SK-MEL-5 (cell line): Measurements from ENCODE around the gene SF3B6. TPM values are rescaled to one million over a fixed set of nuclear protein-coding genes. Genes with fewer than 3 reads are reported as not detected.
"Not testable (repeated sequence)": the region's sequence is repeated elsewhere in the genome, so short reads cannot be mapped to it uniquely, and the experiment has no call there.

Experiments used
- DNase-seq: peaks from one replicate; pipeline ENCODE4 v3.0.0-alpha.2; 2016; ENCODE audit warnings: low read depth, low spot score
- in situ Hi-C: cut with HindIII; loops from 2 replicates; pipeline ENCODE4 v1.10.0; 2016; ENCODE audit warnings: low sequenced_read_pairs, high pct_unique_total_duplicates, low pct_unique_long_range_greater_than_20kb
- polyA plus RNA-seq, 2 experiments: library from polyadenylated mRNA; depleted of rRNA; stranded (reverse); fragments of >200 nt; gene quantifications; 2 replicates each; pipeline ENCODE4 v1.2.3, GENCODE V29; 2015
- total RNA-seq: library from RNA; depleted of rRNA; stranded (reverse); fragments of >200 nt; shearing (Covaris generic); gene quantifications from 2 replicates; pipeline ENCODE4 v1.2.3, GENCODE V29; 2014; rRNA removed

Gene SF3B6, protein sequence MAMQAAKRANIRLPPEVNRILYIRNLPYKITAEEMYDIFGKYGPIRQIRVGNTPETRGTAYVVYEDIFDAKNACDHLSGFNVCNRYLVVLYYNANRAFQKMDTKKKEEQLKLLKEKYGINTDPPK
- 471 and 487 TPM in 2 replicates for total RNA-seq
- polyA plus RNA-seq (2015; cell fraction: cytosol; rRNA removed): 207 and 274 TPM in 2 replicates
- polyA plus RNA-seq (2015; cell fraction: nucleus; rRNA removed): 45.8 and 58.0 TPM in 2 replicates

- DNase-seq: peak; percentile 100
- in situ Hi-C loops: no loop called here
These were observed at the start of gene SF3B6 for GRCh38 chr2:24075915-24076848. Gene SF3B6, minus strand, starts transcription at chr2:24076326. Its CDS starts 97 bp downstream, at chr2:24076229.

DNA sequence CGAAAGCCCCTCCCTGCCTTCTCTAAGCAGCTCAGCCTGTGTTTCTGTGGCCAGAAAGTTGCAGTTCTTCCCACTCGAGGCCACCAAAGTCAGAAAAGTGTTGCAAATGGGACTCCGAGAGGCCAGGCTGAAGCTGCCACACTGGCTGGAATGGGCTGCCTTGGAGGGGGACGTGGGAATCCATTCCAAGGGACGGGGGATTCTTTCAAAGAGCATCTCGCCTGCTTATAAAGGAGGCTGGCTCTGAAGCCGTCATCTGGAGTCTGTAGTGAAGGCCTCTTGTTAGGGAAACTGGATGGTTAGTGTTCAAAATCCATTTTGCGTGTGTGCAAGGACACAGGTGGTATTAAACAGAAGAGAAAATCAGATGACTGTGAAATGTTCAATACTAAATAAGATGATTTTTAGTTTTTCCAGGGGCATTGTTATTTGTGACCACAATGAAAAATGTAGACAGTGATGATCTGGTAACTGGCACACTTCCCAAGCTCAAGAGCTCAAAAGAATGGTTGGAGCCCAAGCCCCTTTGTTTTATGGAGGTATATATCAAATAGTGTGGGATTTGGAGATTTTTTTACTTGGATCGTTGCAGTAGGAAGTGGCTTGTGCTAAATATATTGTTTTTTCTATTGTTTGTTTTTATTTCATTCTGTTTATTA is 47.9 kb upstream of the SF3B6 start:
- in situ Hi-C loops: no loop called here
- DNase-seq: peak; percentile 52

DNA sequence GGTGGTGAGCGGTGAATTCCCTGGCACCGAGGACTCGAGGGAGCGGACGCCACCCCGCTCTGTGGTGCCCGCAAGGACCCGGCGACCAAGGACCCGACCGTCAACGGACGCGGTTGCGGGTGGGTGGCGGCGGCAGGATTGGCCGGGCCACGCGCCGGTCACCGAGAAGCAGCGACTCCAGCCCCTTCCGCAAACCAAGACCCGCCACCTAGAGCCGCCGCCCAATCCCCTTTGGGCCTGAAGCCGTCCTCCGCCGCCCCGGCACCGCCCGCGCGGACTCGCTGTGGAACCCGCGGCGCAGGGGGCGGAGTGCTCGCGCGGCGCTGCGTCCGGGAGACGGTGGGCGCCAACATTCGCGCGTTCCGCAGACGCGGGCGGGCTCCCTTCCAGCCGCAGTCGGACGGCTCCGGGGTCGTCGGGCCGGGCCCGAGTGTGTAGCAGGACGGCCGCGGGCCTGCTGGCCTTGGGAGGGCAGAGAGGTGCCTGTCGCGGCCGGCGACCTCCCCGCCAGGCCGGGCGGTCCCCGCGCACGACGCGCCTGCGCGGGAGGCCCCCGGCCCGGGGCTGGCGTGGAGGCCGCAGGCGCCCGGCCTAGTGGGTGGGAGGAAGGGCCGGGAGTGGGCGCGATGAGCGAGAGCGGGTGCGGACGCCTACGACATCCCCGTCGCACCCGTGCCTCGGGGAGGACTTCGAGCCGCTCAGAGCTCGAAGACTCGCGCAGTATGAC is 47.2 kb upstream of the SF3B6 start, which contains the start of the genes FAM228B and PFN4:
FAM228B (plus strand) TSS at position 275 of the 727 bp plus-strand sequence. CDS start 893 bp downstream, outside the sequence.
PFN4 (minus strand) TSS at position 140 of the 727 bp plus-strand sequence. CDS start 799 bp downstream, outside the sequence.
- DNase-seq: peak; percentile 73
- in situ Hi-C loops: no loop called here

DNA sequence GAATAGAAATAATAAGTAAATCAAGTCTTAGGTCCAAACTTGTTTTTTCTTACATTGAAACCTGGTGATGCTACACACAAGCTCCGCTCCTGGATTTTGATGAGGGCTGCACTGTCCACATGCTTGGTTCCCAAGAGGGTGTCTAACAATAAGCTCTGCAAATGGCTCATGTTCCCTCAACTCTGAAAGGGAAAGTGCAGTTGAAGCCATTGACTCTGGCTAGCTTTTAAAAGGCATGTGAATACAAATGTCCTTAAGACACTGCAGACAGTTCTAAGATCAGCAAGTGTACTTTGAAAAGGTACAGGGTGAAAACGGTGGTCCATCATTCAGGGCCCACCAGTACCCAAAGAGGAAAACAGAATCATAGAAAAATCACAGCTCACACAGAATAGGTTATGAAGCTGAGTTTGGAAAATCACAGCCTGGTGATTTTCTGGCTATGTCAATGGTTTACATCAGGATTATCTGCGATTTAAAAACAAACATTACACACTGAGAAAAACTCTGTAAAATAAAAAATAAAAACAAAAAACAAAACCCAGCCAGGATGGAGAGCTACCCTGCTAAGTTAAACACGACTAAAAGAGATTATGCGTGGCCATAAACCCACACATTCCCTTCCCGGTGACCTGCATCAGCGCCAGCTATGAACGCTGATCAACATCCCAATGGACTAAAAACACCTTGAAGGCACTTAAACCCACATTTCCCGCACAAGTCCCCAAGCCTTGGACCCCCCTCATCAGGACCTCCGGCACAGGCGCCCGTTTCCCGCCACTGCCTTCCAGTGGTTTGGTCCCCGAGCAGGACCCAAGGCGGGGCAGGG is 46.5 kb upstream of the SF3B6 start:
- in situ Hi-C loops: no loop called here
- no peak for DNase-seq

- in situ Hi-C loops: no loop called here
- DNase-seq: no peak
These were observed 45.3 kb upstream of the SF3B6 start for GRCh38 chr2:24121469-24121868.

GRCh38 chr2:24121066-24121465 is 44.9 kb upstream of the SF3B6 start:
- no peak for DNase-seq

DNA sequence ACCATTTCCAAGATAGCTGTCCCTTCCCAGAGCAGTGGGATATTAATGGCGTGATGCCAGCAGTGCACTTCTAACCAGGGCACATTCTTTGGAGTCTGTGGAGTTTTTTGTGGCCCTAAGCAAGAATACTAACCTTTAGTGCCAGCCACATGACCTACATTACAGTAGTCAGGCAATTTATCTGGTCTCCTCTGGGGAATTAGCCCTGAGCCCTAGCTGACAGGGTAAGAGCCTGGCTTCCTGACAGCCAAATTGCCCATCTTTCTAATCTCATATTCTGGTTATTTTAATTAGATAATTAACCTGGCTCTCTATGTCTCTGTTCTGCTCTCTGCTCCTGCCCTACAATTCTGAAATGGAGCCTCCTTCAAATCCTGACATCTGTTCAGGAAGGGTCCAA is 41.8 kb upstream of the SF3B6 start:
- peak; percentile 89 for DNase-seq
- in situ Hi-C loops: no loop called here

More at GRCh38 chr2:24121066-24121465, 44.9 kb upstream of the SF3B6 start:
- in situ Hi-C loops: no loop called here

DNA sequence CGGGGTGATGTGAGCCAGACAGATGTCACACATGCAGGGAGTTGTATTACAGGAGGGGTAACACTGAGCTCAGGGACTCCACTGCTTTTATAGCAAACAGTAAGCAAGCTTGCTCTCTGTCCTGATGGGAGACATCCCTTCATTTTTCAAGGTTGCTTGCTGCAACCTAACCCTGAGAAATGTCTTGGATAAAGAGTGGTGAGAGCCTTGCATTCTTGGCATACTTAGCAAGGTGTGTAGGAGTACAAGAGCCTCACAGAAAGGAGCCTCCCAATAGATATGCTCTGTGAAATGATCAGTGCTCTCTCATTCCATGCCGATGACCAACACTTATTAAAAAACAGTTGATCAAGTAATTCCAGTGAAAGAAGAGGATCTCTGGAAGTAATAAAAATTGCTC is 38.9 kb upstream of the SF3B6 start:
- no peak for DNase-seq
- in situ Hi-C loops: no loop called here

DNA sequence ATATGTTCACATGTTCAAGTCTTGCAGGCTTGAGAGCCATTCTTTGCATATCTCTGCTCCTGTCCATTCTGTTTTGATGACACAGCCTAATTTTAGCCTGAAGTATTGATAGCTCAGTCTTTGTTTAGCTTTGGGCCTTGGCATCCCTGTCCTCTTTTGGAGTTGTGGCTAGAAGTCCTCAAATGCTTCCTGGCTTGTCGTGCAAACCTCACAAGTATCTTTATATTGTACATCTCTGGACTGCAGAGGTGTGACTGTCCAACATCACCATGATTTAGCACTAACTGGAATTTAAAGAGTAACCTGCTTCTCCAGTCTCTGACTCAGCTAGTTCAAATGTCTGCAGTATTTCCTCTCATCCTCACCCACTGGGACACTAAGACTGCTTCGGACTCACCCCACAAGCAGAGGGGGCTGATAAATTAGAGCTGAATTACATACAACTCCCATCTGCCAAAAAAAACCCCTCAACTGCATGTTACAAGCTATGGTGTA is 35.3 kb upstream of the SF3B6 start:
- DNase-seq: no peak
- in situ Hi-C loops: no loop called here

- DNase-seq: no peak
- in situ Hi-C loops: no loop called here
These were observed 34.7 kb upstream of the SF3B6 start for GRCh38 chr2:24110660-24111303.

GRCh38 chr2:24109431-24109830 is 33.3 kb upstream of the SF3B6 start:
- DNase-seq, in situ Hi-C loops: not testable (repeated sequence)

GRCh38 chr2:24107336-24107735 is 31.2 kb upstream of the SF3B6 start:
- in situ Hi-C loops: no loop called here
- DNase-seq: no peak

GRCh38 chr2:24106786-24107185 is 30.7 kb upstream of the SF3B6 start:
- in situ Hi-C loops: no loop called here
- DNase-seq: no peak

DNA sequence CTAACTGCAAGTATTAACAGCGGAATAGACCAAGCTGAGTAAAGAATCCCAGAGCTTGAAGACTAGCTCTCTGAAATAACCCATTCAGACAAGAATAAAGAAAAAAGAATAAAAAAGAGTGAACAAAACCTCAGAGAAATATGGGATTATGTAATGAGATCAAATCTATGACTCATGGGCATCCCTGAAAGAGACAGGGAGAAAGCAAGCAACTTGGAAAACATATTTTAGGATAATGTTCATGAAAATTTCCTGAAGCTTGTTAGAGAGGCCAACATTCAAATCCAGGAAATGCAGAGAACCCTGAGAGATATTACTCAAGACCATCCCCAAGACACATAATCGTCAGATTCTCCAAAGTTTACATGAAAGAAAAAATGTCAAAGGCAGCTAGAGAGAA is 29.7 kb upstream of the SF3B6 start:
- no peak for DNase-seq
- in situ Hi-C loops: no loop called here

- in situ Hi-C loops: no loop called here
- DNase-seq: no peak
These were observed 28.8 kb upstream of the SF3B6 start for GRCh38 chr2:24104906-24105305.

DNA sequence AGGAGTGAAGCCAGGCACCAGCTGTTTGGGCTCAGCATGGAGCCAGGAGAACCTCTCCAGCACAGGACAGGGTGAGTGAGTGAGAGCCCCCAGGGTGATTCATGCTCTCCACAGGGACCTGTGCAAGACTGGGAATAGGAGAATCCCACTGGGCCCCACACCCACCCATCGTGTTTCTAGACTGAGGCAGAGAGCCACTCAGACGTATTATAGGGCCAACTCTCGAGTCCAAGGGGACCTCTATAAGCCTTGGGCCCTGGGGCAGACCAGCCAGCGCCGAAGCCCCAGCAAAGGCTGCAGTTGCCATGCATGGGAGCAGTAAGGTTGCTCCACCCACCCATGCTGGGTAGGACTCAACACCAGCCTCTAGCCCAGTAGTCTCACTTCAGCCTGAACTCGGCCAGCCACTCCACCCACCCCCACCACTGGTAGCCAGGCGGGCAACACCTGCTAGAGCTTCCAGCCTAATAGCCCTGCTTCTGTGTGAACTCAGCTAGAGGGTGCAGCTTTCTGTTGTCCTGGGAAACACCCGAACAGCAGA is 28.1 kb upstream of the SF3B6 start:
- DNase-seq: no peak
- in situ Hi-C loops: no loop called here
